SK-N-MC (cell line): ENCODE measurements around the gene ORM1.
"Not testable (repeated sequence)": the region's sequence is repeated elsewhere in the genome, so short reads cannot be mapped to it uniquely, and the experiment has no call there.

Source experiments
- EZH2 ChIP-seq: fragments of 200-600 bp; sonication (generic); IDR thresholded peaks from one replicate; pipeline ENCODE4 v1.6.1; 2017; ENCODE audit warnings: antibody characterized with exemption
- POLR2AphosphoS5 ChIP-seq: IDR thresholded peaks from 2 replicates; pipeline ENCODE4 v1.6.1; 2012; ENCODE audit warnings: mild to moderate bottlenecking, low read depth, low read length, borderline replicate concordance

GRCh38 chr9:114324965-114325364, 2.1 kb downstream of the ORM1 start:
- not testable (repeated sequence) for TF ChIP-seq POLR2AphosphoS5, EZH2
